Measurements from ENCODE around the gene LIN28B. TPM values are rescaled to one million over a fixed set of nuclear protein-coding genes. Genes with fewer than 3 reads are reported as not detected.

The LIN28B gene
- total and polyA plus RNA-seq, 2 of the 4 experiments (the other 2 are of a cell fraction), result not detected

GRCh38 chr6:105116150-105116549 lies 159.2 kb downstream of the LIN28B start:
- Histone ChIP-seq H2BK120ac (ENCODE audit: low read depth, low read length) (no peak overlapping the region), H4K91ac (ENCODE audit: insufficient read depth, low read depth, low read length) (no peak overlapping the region), H3K4me3 (ENCODE audit: insufficient read depth, low read depth, low read length) (no peak overlapping the region), H4K8ac (ENCODE audit: low read depth in 2 of 2, low read length in 2 of 2) (no peak overlapping the region), H3K27ac (ENCODE audit: insufficient read depth, low read length) (no peak overlapping the region), H3K14ac (replicated peaks; ENCODE audit: low read depth, low read length) (no peak overlapping the region), H3K79me1 (ENCODE audit: low read depth in 1 of 2, low read length in 2 of 2) (no peaks in the 10 kb centered on the region; a peak in 1 of 4 replicates), H2AK9ac (replicated peaks; ENCODE audit: low read depth, low read length, poor library complexity) (no peak overlapping the region), H4K5ac (ENCODE audit: low read depth, low read length) (no peak overlapping the region), H2BK20ac (ENCODE audit: low read depth, low read length) (no peak overlapping the region), H3K4ac (ENCODE audit: low read depth, low read length) (no peak overlapping the region), H3K4me2 (ENCODE audit: low read depth, low read length) (no peak overlapping the region), H2AK5ac (ENCODE audit: low read depth, low read length) (no peak overlapping the region), H3K56ac (ENCODE audit: extremely low read depth, insufficient read depth, low read length) (no peak overlapping the region), H2BK15ac (ENCODE audit: low read depth, low read length) (no peak overlapping the region), H3K36me3 (ENCODE audit: control insufficient read depth, insufficient read depth, low read length) (peaks cover 6% of the 10 kb centered on the region; the same call in 1 of the 2 replicates), H3K27me3 (ENCODE audit: control insufficient read depth, insufficient read depth, low read length) (no peaks in the 10 kb centered on the region), H3K9ac (ENCODE audit: low read depth, low read length) (no peak overlapping the region), H3K9me3 (ENCODE audit: control insufficient read depth, insufficient read depth, low read length) (no peaks in the 10 kb centered on the region), H2BK5ac (ENCODE audit: low read depth, low read length, poor library complexity, severe bottlenecking) (no peak overlapping the region), H3K23ac (ENCODE audit: low read depth, low read length) (no peak overlapping the region), H3K4me1 (ENCODE audit: control insufficient read depth, insufficient read depth, low read length) (no peaks in the 10 kb centered on the region), H4K20me1 (ENCODE audit: insufficient read depth, low read length) (no peaks in the 10 kb centered on the region; the same call in 1 of the 2 replicates), H3K9me1 (ENCODE audit: insufficient read depth, low read length) (peaks cover 6% of the 10 kb centered on the region), H2AFZ (replicated peaks; ENCODE audit: low read length, poor library complexity) (no peak overlapping the region), H3K18ac (ENCODE audit: low read depth, low read length) (no peak overlapping the region)
- DNase-seq, result no peak
- 40% methylated on average over 1 of the region's 5 CpGs; no CpG with 5 or more reads in 1 of the 2 experiments for WGBS, 2 experiments (ENCODE audit: extremely low coverage in 2 of 2, insufficient read length in 1 of 2)
- in situ Hi-C loops (cut with MboI; ENCODE audit: low sequenced_read_pairs), result no loop called here
- BruUV-seq (replicated peaks), result no TSS peak
- TF ChIP-seq MAZ (IDR thresholded peaks at IDR 0.05; ENCODE audit: borderline replicate concordance, low read depth, low read length) (no peak), USF2 (IDR thresholded peaks at IDR 0.05; ENCODE audit: low read depth, low read length) (no peak), CEBPB (IDR thresholded peaks at IDR 0.05; ENCODE audit: low read depth, low read length) (no peak), RCOR1 (IDR thresholded peaks at IDR 0.05; ENCODE audit: insufficient replicate concordance, low read length) (no peak), CHD1 (IDR thresholded peaks at IDR 0.05; ENCODE audit: low read depth, low read length) (no peak), SMC3 (IDR thresholded peaks at IDR 0.05; ENCODE audit: low read depth, low read length) (no peak), CTCF (conservative IDR thresholded peaks at IDR 0.05; ENCODE audit: low read depth, low read length) (no peak), POLR2A (IDR thresholded peaks at IDR 0.05; ENCODE audit: low read depth, low read length) (no peak), ELK1 (IDR thresholded peaks at IDR 0.05; ENCODE audit: borderline replicate concordance, low read depth, low read length) (no peak)
- intact Hi-C loops (cut with micrococcal nuclease), result no loop called here
- dilution Hi-C loops (cut with HindIII; ENCODE audit: low sequenced_read_pairs, unreplicated experiment), result no loop called here
- ChIA-PET POLR2A (ENCODE audit: unreplicated experiment) (no interaction called here), CTCF (interaction anchor here (1.3 kb wide), 1 partner anchor 19 kb away, joined by 3 read pairs; no protein-coding TSS in a partner anchor)
- no peak for ATAC-seq (ENCODE audit: low read depth)
